ENCODE measurements around the gene RALGAPB. TPM values are rescaled to one million over a fixed set of nuclear protein-coding genes. Genes with fewer than 3 reads are reported as not detected.

Gene RALGAPB
- total RNA-seq, 1 donor from 2014 or later, result 20.8 TPM

- Histone ChIP-seq H3K4me3 (ENCODE audit: low read depth, low read length) (no peak overlapping the region), H3K27me3 (ENCODE audit: control insufficient read depth, insufficient read depth, low read length) (no peaks in the 10 kb centered on the region), H3K36me3 (ENCODE audit: control insufficient read depth, insufficient read depth, low read length) (peaks cover 7% of the 10 kb centered on the region)
- no peak for TF ChIP-seq CTCF (IDR thresholded peaks at IDR 0.05; ENCODE audit: insufficient read depth, low read length, severe bottlenecking)
- FAIRE-seq (no peak), DNase-seq (ENCODE audit: low read depth) (no peak)
These were observed 46.8 kb downstream of the RALGAPB start for GRCh38 chr20:38519426-38519825.

- Histone ChIP-seq H3K4me3 (ENCODE audit: low read depth, low read length) (no peak overlapping the region), H3K27me3 (ENCODE audit: control insufficient read depth, insufficient read depth, low read length) (no peaks in the 10 kb centered on the region), H3K36me3 (ENCODE audit: control insufficient read depth, insufficient read depth, low read length) (peaks cover 8% of the 10 kb centered on the region)
- DNase-seq (ENCODE audit: low read depth), result peak; percentile 48
- no peak for FAIRE-seq
- no peak for TF ChIP-seq CTCF (IDR thresholded peaks at IDR 0.05; ENCODE audit: insufficient read depth, low read length, severe bottlenecking)
These were observed 47.6 kb downstream of the RALGAPB start for GRCh38 chr20:38520261-38520660.

- no peak overlapping the region for H3K4me3 ChIP-seq (ENCODE audit: low read depth, low read length)
- H3K27me3 ChIP-seq (ENCODE audit: control insufficient read depth, insufficient read depth, low read length), result no peaks in the 10 kb centered on the region
- FAIRE-seq, result no peak
- DNase-seq (ENCODE audit: low read depth), result peak; percentile 86
- TF ChIP-seq CTCF (IDR thresholded peaks at IDR 0.05; ENCODE audit: insufficient read depth, low read length, severe bottlenecking), result no peak
- H3K36me3 ChIP-seq (ENCODE audit: control insufficient read depth, insufficient read depth, low read length), result peaks cover 15% of the 10 kb centered on the region
These were observed 51.1 kb downstream of the RALGAPB start for GRCh38 chr20:38523697-38524096.

- Histone ChIP-seq H3K27me3 (ENCODE audit: control insufficient read depth, insufficient read depth, low read length) (no peaks in the 10 kb centered on the region), H3K36me3 (ENCODE audit: control insufficient read depth, insufficient read depth, low read length) (peaks cover 17% of the 10 kb centered on the region), H3K4me3 (ENCODE audit: low read depth, low read length) (no peak overlapping the region)
- FAIRE-seq (no peak), DNase-seq (ENCODE audit: low read depth) (no peak)
- no peak for TF ChIP-seq CTCF (IDR thresholded peaks at IDR 0.05; ENCODE audit: insufficient read depth, low read length, severe bottlenecking)
These were observed 55.5 kb downstream of the RALGAPB start for GRCh38 chr20:38528167-38528566.

DNA sequence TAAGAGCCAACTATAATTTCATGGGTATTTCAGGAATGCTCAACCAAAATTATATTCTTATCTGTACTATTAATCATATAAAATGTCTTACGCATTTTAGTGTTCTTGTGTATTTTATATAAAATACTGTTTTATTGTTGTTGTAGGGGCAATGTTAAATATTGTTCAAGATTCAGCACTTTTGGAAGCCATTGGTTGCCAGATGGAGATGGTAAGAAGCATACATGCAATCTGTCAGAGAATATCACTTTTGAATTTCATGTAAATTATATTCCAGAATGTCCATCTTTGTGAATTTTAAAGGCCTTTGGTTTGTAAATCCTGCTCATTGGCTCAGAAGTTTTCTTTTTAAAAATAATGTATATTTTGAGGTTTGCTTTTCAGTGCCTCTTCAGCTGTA is 58.4 kb downstream of the RALGAPB start:
- no peak for TF ChIP-seq CTCF (IDR thresholded peaks at IDR 0.05; ENCODE audit: insufficient read depth, low read length, severe bottlenecking)
- Histone ChIP-seq H3K4me3 (ENCODE audit: low read depth, low read length) (no peak overlapping the region), H3K36me3 (ENCODE audit: control insufficient read depth, insufficient read depth, low read length) (peaks cover 13% of the 10 kb centered on the region), H3K27me3 (ENCODE audit: control insufficient read depth, insufficient read depth, low read length) (no peaks in the 10 kb centered on the region)
- DNase-seq (ENCODE audit: low read depth) (no peak), FAIRE-seq (no peak)

DNA sequence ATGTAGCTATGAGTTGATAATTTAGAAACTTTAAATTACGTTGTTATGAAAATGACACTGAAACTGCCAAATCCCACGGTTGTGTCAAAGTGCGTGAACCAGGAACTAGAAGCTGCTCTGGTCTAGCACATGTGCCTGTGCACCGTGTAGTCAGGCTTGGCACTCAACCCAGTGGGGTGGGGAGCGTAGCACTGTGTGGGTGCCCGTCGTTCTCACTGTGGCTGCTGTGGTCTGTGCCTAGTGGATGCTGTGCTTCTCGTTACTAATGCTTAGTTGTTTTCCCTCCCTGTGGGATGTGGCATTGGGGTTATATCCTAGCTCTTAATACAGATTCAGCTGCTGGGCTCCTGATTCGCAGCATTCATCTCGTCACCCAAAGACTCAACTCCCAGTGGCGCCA is 62.1 kb downstream of the RALGAPB start:
- H3K36me3 ChIP-seq (ENCODE audit: control insufficient read depth, insufficient read depth, low read length), result peaks cover 11% of the 10 kb centered on the region
- no peak overlapping the region for H3K4me3 ChIP-seq (ENCODE audit: low read depth, low read length)
- FAIRE-seq, result no peak
- DNase-seq (ENCODE audit: low read depth), result no peak
- no peak for TF ChIP-seq CTCF (IDR thresholded peaks at IDR 0.05; ENCODE audit: insufficient read depth, low read length, severe bottlenecking)
- no peaks in the 10 kb centered on the region for H3K27me3 ChIP-seq (ENCODE audit: control insufficient read depth, insufficient read depth, low read length)

All from bronchial epithelial cell (primary cell).